CD4-positive, alpha-beta T cell (primary cell): ENCODE results near the gene KRT12. TPM values are rescaled to one million over a fixed set of nuclear protein-coding genes. Genes with fewer than 3 reads are reported as not detected.

Experiments
- ATAC-seq: fragments of 200-7000 bp; cut with Tn5 transposase; one replicate; pipeline ENCODE4 v1.10.0; 2022; ENCODE audit warnings: mild to moderate bottlenecking; ENCODE audit not compliant: poor library complexity
- CTCF ChIA-PET: fragments of 350-600 bp; sonication (Branson Sonifier 250); formaldehyde crosslinking; loops from one replicate; lab custom pipeline; 2021; ENCODE audit warnings: antibody characterized with exemption, inconsistent platforms; lab: Charles Lee
- POLR2A ChIA-PET: fragments of 350-600 bp; sonication (Branson Sonifier 250); formaldehyde crosslinking; loops from one replicate; lab custom pipeline; 2021; ENCODE audit warnings: antibody characterized with exemption, inconsistent platforms; lab: Charles Lee
- DNase-seq, 14 experiments: peaks; one replicate each; pipeline ENCODE4 v3.0.0-alpha.2; 2013 to 2020; ENCODE audit warnings: mixed read lengths in 2 of 14
- H3K27ac ChIP-seq, 2 donors: one replicate each; pipeline versions ENCODE4 v1.5.1 to v1.7.0; 2013; ENCODE audit warnings: low read length in 2 of 2, low read depth in 1 of 2, mild to moderate bottlenecking in 1 of 2
- H3K27me3 ChIP-seq, 2 experiments: 1 replicate in 1 of 2; 2 replicates in 1 of 2; pipeline versions ENCODE4 v1.6.1 to v1.7.0; 2013; ENCODE audit warnings: low read length in 2 of 2, control low read depth in 1 of 2, mild to moderate bottlenecking in 1 of 2, moderate library complexity in 1 of 2; ENCODE audit not compliant: insufficient read depth in 2 of 2, control insufficient read depth in 1 of 2
- H3K36me3 ChIP-seq: one replicate; pipeline ENCODE4 v1.6.1; 2013; ENCODE audit warnings: low read length, control low read depth; ENCODE audit not compliant: insufficient read depth
- H3K4me1 ChIP-seq: one replicate; pipeline ENCODE4 v1.6.1; 2013; ENCODE audit warnings: low read length, control low read depth; ENCODE audit not compliant: insufficient read depth
- H3K4me3 ChIP-seq: one replicate; pipeline ENCODE4 v1.5.1; 2013; ENCODE audit warnings: mild to moderate bottlenecking, low read length, moderate library complexity
- H3K9me3 ChIP-seq, 2 experiments: 1 replicate in 1 of 2; 2 replicates in 1 of 2; pipeline versions ENCODE4 v1.6.1 to v1.7.0; 2013; ENCODE audit warnings: low read length in 2 of 2, mild to moderate bottlenecking in 2 of 2, control low read depth in 1 of 2, moderate library complexity in 1 of 2; ENCODE audit not compliant: control insufficient read depth in 1 of 2, insufficient read depth in 1 of 2
- H3K27ac Mint-ChIP-seq: one replicate; pipeline ENCODE4 v1.8.0; 2020; ENCODE audit warnings: mixed read lengths
- H3K27me3 Mint-ChIP-seq: one replicate; pipeline ENCODE4 v1.8.0; 2021; ENCODE audit warnings: mixed read lengths
- H3K36me3 Mint-ChIP-seq: one replicate; pipeline ENCODE4 v1.8.0; 2021; ENCODE audit warnings: low read depth, mixed read lengths
- H3K4me1 Mint-ChIP-seq: one replicate; pipeline ENCODE4 v1.8.0; 2021; ENCODE audit warnings: low read depth, mixed read lengths
- H3K4me3 Mint-ChIP-seq: one replicate; pipeline ENCODE4 v1.8.0; 2020; ENCODE audit warnings: mild to moderate bottlenecking, mixed read lengths
- H3K9me3 Mint-ChIP-seq: one replicate; pipeline ENCODE4 v1.8.0; 2020; ENCODE audit warnings: mixed read lengths
- intact Hi-C, 2 experiments: fragments of 100-400 bp; cut with DNase I in 1 of 2; cut with micrococcal nuclease in 1 of 2; formaldehyde crosslinking; loops; one replicate each; pipeline versions ENCODE4 v1.15.1 to v1.9.0; 2023 to 2025; cut with DNase I, micrococcal nuclease
- total RNA-seq, 174 experiments: library from RNA in 2 of 174; stranded (reverse) in 2 of 174; gene quantifications; one replicate each; pipeline ENCODE4 v1.2.3 and lab custom pipeline; 2021 to 2026
- TF ChIP-seq, protein P1 (sequence below): fragments of 200-600 bp; IDR thresholded peaks from one replicate; pipeline ENCODE4 v1.8.0; 2022; ENCODE audit warnings: antibody characterized with exemption, mild to moderate bottlenecking

Gene KRT12
- total RNA-seq, 2 experiments from 2014 or later, result not detected

DNA sequence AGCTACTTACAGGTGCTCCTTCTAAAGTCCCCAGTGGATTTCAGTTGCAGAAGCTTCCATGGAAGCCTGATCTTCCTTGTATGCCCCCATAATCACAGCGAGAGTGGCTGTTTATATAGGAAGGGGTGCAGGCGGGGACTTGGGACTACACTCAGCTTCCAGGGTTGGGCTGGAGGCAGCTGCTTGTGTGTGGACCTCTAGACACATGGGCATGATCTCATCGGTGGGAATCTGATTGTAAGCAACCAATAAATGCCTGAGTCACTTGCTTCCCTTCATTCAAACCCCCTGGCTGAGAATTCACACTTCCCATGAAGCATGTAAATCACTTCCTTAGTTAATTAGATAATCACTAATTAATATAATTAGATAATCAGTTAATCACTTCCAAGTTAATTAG, 19.1 kb upstream of the KRT12 start:
- Histone ChIP-seq H3K4me1 (no peaks in the 10 kb centered on the region), H3K27ac (no peak overlapping the region), H3K9me3 (no peaks in the 10 kb centered on the region), H3K36me3 (no peaks in the 10 kb centered on the region), H3K27me3 (peaks cover 9 to 30% of the 10 kb centered on the region in 2 experiments), H3K4me3 (no peak overlapping the region)
- ChIA-PET POLR2A (no interaction called here), CTCF (no interaction called here)
- intact Hi-C loops, result no loop called here
- Mint-ChIP-seq H3K27ac (no peak overlapping the region), H3K36me3 (no peaks in the 10 kb centered on the region), H3K27me3 (peaks cover 60% of the 10 kb centered on the region), H3K9me3 (no peaks in the 10 kb centered on the region), H3K4me3 (no peak overlapping the region), H3K4me1 (no peaks in the 10 kb centered on the region)
- DNase-seq (no peak), ATAC-seq (no peak)
- TF ChIP-seq, protein P1, sequence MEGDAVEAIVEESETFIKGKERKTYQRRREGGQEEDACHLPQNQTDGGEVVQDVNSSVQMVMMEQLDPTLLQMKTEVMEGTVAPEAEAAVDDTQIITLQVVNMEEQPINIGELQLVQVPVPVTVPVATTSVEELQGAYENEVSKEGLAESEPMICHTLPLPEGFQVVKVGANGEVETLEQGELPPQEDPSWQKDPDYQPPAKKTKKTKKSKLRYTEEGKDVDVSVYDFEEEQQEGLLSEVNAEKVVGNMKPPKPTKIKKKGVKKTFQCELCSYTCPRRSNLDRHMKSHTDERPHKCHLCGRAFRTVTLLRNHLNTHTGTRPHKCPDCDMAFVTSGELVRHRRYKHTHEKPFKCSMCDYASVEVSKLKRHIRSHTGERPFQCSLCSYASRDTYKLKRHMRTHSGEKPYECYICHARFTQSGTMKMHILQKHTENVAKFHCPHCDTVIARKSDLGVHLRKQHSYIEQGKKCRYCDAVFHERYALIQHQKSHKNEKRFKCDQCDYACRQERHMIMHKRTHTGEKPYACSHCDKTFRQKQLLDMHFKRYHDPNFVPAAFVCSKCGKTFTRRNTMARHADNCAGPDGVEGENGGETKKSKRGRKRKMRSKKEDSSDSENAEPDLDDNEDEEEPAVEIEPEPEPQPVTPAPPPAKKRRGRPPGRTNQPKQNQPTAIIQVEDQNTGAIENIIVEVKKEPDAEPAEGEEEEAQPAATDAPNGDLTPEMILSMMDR, result no peak

DNA sequence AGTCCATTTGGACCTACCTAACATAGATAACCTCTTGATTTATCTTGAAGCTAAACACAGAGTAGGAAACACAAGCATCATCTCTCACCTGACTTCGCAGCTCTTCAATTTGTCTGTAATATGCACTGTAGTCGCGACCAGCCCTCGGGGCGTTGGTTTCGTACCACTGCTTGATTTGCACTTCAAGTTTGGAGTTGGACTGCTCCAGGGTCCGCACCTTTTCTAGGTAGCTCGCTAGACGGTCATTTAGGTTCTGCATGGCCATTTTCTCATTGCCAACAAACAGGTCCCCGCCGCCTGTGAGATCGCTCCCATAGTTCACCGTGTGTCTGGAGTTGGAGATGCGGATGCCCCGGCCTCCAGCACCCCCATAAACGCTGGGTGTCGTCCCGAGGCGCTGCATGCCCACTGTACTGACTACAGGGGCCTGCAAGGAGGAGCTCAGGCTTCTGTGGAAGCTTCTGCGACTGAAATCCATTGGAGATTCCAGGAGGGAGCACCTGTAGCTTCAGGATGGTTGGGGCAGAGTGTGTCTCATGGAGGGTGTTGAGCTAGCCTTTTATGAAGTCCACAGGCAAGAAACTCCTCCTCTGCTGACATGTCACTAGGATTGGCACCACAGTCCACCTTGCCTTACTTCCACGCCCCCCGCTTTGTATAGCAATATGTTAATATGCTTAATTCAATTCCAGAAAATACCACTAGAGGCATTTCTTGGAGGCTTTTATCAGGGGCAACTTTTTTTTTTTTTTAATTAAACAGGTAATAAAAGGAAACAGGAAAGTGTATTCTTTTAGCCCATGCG, 17.9 kb upstream of the KRT12 start, which contains the start of gene KRT20:
TSS of gene KRT20 (minus strand) at position 535 of the 805 bp plus-strand sequence. CDS start at position 478, 57 bp downstream.
- ChIA-PET CTCF (interaction anchor here (1.0 kb wide), 1 partner anchor 664 kb away, joined by 3 read pairs; no protein-coding TSS in a partner anchor), POLR2A (no interaction called here)
- no peaks in the 10 kb centered on the region for H3K4me1 Mint-ChIP-seq
- Histone ChIP-seq H3K27me3 (peaks cover 9 to 25% of the 10 kb centered on the region in 2 experiments), H3K4me1 (no peaks in the 10 kb centered on the region), H3K36me3 (no peaks in the 10 kb centered on the region), H3K9me3 (no peaks in the 10 kb centered on the region), H3K27ac (no peak within 1 kb of the TSS), H3K4me3 (no peak within 1 kb of the TSS)
- intact Hi-C loops, result no loop called here
- ATAC-seq (no peak), DNase-seq (no peak)
- no peak within 1 kb of the TSS for H3K4me3 Mint-ChIP-seq
- no peaks in the 10 kb centered on the region for H3K9me3 Mint-ChIP-seq
- H3K36me3 Mint-ChIP-seq, result no peaks in the 10 kb centered on the region
- no peak within 1 kb of the TSS for H3K27ac Mint-ChIP-seq
- TF ChIP-seq, protein P1, result no peak
- peaks cover 50% of the 10 kb centered on the region for H3K27me3 Mint-ChIP-seq

DNA sequence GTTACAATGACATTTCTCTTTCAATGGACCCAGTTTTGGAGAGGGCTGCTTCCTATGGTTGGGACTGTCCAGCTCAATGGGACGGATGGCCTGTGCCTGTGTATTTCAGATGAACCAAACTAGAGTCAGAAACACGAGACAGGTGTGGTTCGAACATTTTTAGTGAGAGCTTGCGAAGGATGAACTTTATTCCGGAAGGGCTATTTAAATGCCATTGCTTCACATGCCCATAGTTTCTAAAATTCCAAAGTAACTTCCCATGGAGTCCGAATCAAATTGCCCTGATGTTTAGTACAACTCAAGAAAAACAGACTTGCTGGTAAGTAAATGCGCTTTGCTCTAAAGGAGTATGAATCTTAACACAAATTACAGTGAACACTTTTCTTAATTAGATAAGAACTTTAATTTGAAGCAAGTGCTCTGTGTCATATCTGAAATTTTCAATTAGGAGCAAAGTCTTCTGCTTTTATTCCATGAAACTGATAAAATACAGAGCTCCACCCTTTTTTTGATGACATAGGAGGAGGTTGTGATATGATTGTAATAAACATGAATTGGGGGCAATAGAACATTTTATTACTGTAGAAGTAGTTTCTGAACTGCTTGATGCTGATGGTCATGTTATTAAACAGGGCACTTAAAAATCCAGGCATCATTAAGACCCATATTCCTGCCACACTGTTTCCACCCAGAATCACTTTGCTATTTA, 16.8 kb upstream of the KRT12 start:
- H3K27me3 Mint-ChIP-seq, result peaks cover 39% of the 10 kb centered on the region
- DNase-seq, result no peak
- no peaks in the 10 kb centered on the region for H3K4me1 Mint-ChIP-seq
- no peaks in the 10 kb centered on the region for H3K36me3 ChIP-seq
- H3K4me1 ChIP-seq, result no peaks in the 10 kb centered on the region
- H3K9me3 Mint-ChIP-seq, result no peaks in the 10 kb centered on the region
- peaks cover 4 to 14% of the 10 kb centered on the region in 2 experiments for H3K27me3 ChIP-seq
- TF ChIP-seq, protein P1, result no peak
- H3K4me3 Mint-ChIP-seq, result no peak overlapping the region
- H3K9me3 ChIP-seq, result no peaks in the 10 kb centered on the region
- ChIA-PET POLR2A (no interaction called here), CTCF (interaction anchor here (1.0 kb wide), 1 partner anchor 665 kb away, joined by 3 read pairs; no protein-coding TSS in a partner anchor)
- no peak for ATAC-seq
- H3K27ac Mint-ChIP-seq, result no peak overlapping the region
- intact Hi-C loops, result no loop called here
- H3K4me3 ChIP-seq, result no peak overlapping the region
- H3K36me3 Mint-ChIP-seq, result no peaks in the 10 kb centered on the region
- H3K27ac ChIP-seq, result no peak overlapping the region
